ENCODE results near the gene DHTKD1. TPM values are rescaled to one million over a fixed set of nuclear protein-coding genes. Genes with fewer than 3 reads are reported as not detected.
"Not testable (repeated sequence)": the region's sequence is repeated elsewhere in the genome, so short reads cannot be mapped to it uniquely, and the experiment has no call there.

DHTKD1 gene
- total RNA-seq, 2 donors from 2014 or later, result 18.4 to 23.6 TPM

GRCh38 chr10:12055732-12056131 lies 13.0 kb upstream of the DHTKD1 start:
- H3K9me3 ChIP-seq, result no peaks in the 10 kb centered on the region
- no peak overlapping the region for H3K27ac ChIP-seq
- H3K36me3 ChIP-seq, result no peaks in the 10 kb centered on the region
- no peak overlapping the region for H3K4me3 ChIP-seq
- no peak for TF ChIP-seq CTCF (IDR thresholded peaks at IDR 0.05)
- no peak for DNase-seq (ENCODE audit: low spot score)
- H3K27me3 ChIP-seq, result no peaks in the 10 kb centered on the region
- no peaks in the 10 kb centered on the region for H3K4me1 ChIP-seq

- no peak for DNase-seq (ENCODE audit: low spot score)
- no peak for TF ChIP-seq CTCF (IDR thresholded peaks at IDR 0.05)
- H3K9me3 ChIP-seq, result no peaks in the 10 kb centered on the region
- no peaks in the 10 kb centered on the region for H3K4me1 ChIP-seq
- H3K27ac ChIP-seq, result no peak overlapping the region
- H3K27me3 ChIP-seq, result no peaks in the 10 kb centered on the region
- H3K4me3 ChIP-seq, result no peak overlapping the region
- no peaks in the 10 kb centered on the region for H3K36me3 ChIP-seq
Observed at GRCh38 chr10:12056748-12057147, 12.0 kb upstream of the DHTKD1 start.

- Histone ChIP-seq H3K9me3 (no peaks in the 10 kb centered on the region), H3K4me3 (no peak overlapping the region), H3K27ac (no peak overlapping the region), H3K4me1 (no peaks in the 10 kb centered on the region), H3K27me3 (no peaks in the 10 kb centered on the region), H3K36me3 (no peaks in the 10 kb centered on the region)
- DNase-seq (ENCODE audit: low spot score), result no peak
- TF ChIP-seq CTCF (IDR thresholded peaks at IDR 0.05), result no peak
Observed at GRCh38 chr10:12061124-12061523, 7.6 kb upstream of the DHTKD1 start.

- no peak for TF ChIP-seq CTCF (IDR thresholded peaks at IDR 0.05)
- Histone ChIP-seq H3K27me3 (no peaks in the 10 kb centered on the region), H3K4me1 (no peaks in the 10 kb centered on the region), H3K9me3 (no peaks in the 10 kb centered on the region), H3K36me3 (no peaks in the 10 kb centered on the region), H3K27ac (no peak overlapping the region), H3K4me3 (no peak overlapping the region)
- DNase-seq (ENCODE audit: low spot score), result no peak
Observed at GRCh38 chr10:12062754-12063482, 5.8 kb upstream of the DHTKD1 start.

- H3K4me3 ChIP-seq, result no peak overlapping the region
- H3K27me3 ChIP-seq, result no peaks in the 10 kb centered on the region
- H3K27ac ChIP-seq, result no peak overlapping the region
- no peaks in the 10 kb centered on the region for H3K36me3 ChIP-seq
- H3K4me1 ChIP-seq, result no peaks in the 10 kb centered on the region
- TF ChIP-seq CTCF (IDR thresholded peaks at IDR 0.05), result no peak
- DNase-seq (ENCODE audit: low spot score), result no peak
- no peaks in the 10 kb centered on the region for H3K9me3 ChIP-seq
Observed at GRCh38 chr10:12063483-12063818, 5.3 kb upstream of the DHTKD1 start.

- TF ChIP-seq CTCF (IDR thresholded peaks at IDR 0.05), result no peak
- peaks cover 0 to 5% of the 10 kb centered on the region in 2 donors for H3K4me1 ChIP-seq
- no peaks in the 10 kb centered on the region for H3K27me3 ChIP-seq
- H3K36me3 ChIP-seq, result no peaks in the 10 kb centered on the region
- no peak overlapping the region for H3K4me3 ChIP-seq
- no peak for DNase-seq (ENCODE audit: low spot score)
- no peaks in the 10 kb centered on the region for H3K9me3 ChIP-seq
- no peak overlapping the region for H3K27ac ChIP-seq
Observed at GRCh38 chr10:12067336-12067735, 1.4 kb upstream of the DHTKD1 start.

- not testable (repeated sequence) for H3K27me3 ChIP-seq; H3K4me1 ChIP-seq; H3K27ac ChIP-seq; H3K9me3 ChIP-seq; H3K4me3 ChIP-seq; DNase-seq (ENCODE audit: low spot score); H3K36me3 ChIP-seq
Observed at GRCh38 chr10:12071441-12071840, 2.7 kb downstream of the DHTKD1 start.

Measured in right atrium auricular region (tissue), 2 donors.